Activated CD4-positive, alpha-beta T cell treated with anti-CD3 and anti-CD28 coated beads, Interleukin-2, amount 10 ng/mL, durations not matched to agents 24 days and 14 days (primary cell): ENCODE measurements around the gene RELN. TPM values are rescaled to one million over a fixed set of nuclear protein-coding genes. Genes with fewer than 3 reads are reported as not detected.
"Not testable (repeated sequence)": the region's sequence is repeated elsewhere in the genome, so short reads cannot be mapped to it uniquely, and the experiment has no call there.

Experiments
- DNase-seq: peaks from one replicate; pipeline ENCODE4 v3.0.0; 2022
- H3K27ac Mint-ChIP-seq: one replicate; pipeline ENCODE4 v1.8.0; 2022; ENCODE audit warnings: mild to moderate bottlenecking, mixed read lengths
- H3K27me3 Mint-ChIP-seq: one replicate; pipeline ENCODE4 v1.8.0; 2022; ENCODE audit warnings: mixed read lengths
- H3K36me3 Mint-ChIP-seq: one replicate; pipeline ENCODE4 v1.8.0; 2022; ENCODE audit warnings: low read depth, mild to moderate bottlenecking, mixed read lengths
- H3K4me1 Mint-ChIP-seq: one replicate; pipeline ENCODE4 v1.8.0; 2021; ENCODE audit warnings: mixed read lengths
- H3K4me3 Mint-ChIP-seq: one replicate; pipeline ENCODE4 v1.8.0; 2022; ENCODE audit warnings: mild to moderate bottlenecking, moderate library complexity, mixed read lengths
- H3K9me3 Mint-ChIP-seq: one replicate; pipeline ENCODE4 v1.8.0; 2021; ENCODE audit warnings: mixed read lengths
- intact Hi-C: fragments of 100-400 bp; cut with micrococcal nuclease; formaldehyde crosslinking; loops from one replicate; pipeline ENCODE4 v1.15.1; 2023
- total RNA-seq: library from RNA; stranded (reverse); gene quantifications from 2 replicates; pipeline ENCODE4 v1.2.3, GENCODE V29; 2022

The RELN gene
- total RNA-seq, 1 donor from 2014 or later: not detected

- Mint-ChIP-seq H3K27ac (no peak overlapping the region), H3K4me3 (no peak overlapping the region), H3K9me3 (no peaks in the 10 kb centered on the region), H3K4me1 (no peaks in the 10 kb centered on the region), H3K27me3 (peaks cover 4% of the 10 kb centered on the region), H3K36me3 (no peaks in the 10 kb centered on the region)
- DNase-seq: no peak
- intact Hi-C loops: no loop called here
Observed at GRCh38 chr7:103918631-103919271, 70.7 kb downstream of the RELN start.

DNA sequence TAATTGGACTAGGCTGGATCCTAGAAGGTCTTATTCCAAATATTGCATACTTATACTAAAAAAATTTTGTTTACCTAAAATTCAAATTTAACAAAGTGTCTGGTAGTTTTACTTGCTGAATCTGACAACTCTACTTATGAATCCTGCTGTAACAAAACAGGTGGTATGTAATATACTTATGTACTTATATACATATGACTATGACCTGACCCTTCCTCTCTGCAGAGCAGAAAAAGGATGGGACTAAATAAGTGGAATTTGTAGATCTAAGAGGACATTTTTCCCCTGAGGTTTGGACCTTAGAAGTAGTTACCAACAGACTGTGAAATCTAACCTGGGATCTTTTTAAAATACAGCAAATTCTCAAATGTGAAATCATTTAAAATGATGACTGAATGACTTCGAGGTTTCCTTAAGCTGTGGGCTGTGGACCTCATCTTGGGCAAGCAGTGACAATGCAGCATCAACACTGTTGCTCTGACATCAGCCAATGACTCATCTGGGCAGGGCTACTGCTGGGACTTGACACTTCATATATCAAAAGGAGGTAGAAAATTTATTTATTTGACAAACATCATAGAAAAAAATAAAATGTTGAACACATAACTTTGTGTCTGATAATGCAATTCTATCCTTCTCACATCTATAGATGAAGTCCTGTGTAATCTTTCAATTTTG, 73.6 kb downstream of the RELN start:
- Mint-ChIP-seq H3K27me3 (peaks cover 4% of the 10 kb centered on the region), H3K4me3 (no peak overlapping the region), H3K27ac (no peak overlapping the region), H3K9me3 (no peaks in the 10 kb centered on the region), H3K36me3 (no peaks in the 10 kb centered on the region), H3K4me1 (no peaks in the 10 kb centered on the region)
- DNase-seq: no peak
- intact Hi-C loops: no loop called here

GRCh38 chr7:103914147-103914899, 75.1 kb downstream of the RELN start:
- Mint-ChIP-seq H3K4me3 (no peak overlapping the region), H3K27me3 (peaks cover under 1% of the 10 kb centered on the region), H3K36me3 (no peaks in the 10 kb centered on the region), H3K4me1 (no peaks in the 10 kb centered on the region), H3K27ac (no peak overlapping the region), H3K9me3 (no peaks in the 10 kb centered on the region)
- DNase-seq: no peak
- intact Hi-C loops: no loop called here

DNA sequence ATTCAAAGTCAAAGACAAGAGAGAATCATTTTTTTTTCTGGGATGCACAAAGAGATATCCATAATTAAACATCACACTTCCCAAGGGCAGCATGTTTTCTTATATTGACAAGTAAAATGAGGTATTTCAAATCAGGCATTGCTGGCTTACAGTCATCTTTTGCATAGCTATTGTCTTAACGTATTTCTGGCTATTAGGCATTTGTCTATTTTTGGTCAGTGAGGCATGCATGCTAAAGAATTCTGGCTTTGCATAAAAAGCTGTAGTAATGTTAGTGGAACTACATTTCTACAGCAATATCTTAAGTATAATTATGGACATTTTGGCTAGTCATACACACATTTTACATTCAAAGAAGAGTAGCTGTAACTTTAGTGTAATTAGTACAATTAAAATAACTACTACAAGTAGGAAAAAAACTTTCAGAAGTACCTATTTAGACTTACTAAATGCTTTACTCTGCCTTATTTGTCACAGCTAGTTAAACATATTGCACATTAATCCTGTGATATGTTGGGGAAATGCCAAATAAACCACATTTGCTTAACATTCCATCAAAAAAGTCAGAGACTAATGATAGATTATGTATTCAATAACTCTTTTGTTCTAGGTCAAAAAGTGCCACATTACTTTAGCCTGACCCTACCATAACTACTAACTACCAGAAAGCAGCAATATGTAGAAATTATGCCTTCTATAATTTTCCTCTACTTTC, 76.4 kb downstream of the RELN start:
- H3K36me3 Mint-ChIP-seq: no peaks in the 10 kb centered on the region
- H3K4me1 Mint-ChIP-seq: no peaks in the 10 kb centered on the region
- DNase-seq: no peak
- intact Hi-C loops: no loop called here
- H3K27me3 Mint-ChIP-seq: no peaks in the 10 kb centered on the region
- H3K27ac Mint-ChIP-seq: no peak overlapping the region
- H3K4me3 Mint-ChIP-seq: no peak overlapping the region
- no peaks in the 10 kb centered on the region for H3K9me3 Mint-ChIP-seq

DNA sequence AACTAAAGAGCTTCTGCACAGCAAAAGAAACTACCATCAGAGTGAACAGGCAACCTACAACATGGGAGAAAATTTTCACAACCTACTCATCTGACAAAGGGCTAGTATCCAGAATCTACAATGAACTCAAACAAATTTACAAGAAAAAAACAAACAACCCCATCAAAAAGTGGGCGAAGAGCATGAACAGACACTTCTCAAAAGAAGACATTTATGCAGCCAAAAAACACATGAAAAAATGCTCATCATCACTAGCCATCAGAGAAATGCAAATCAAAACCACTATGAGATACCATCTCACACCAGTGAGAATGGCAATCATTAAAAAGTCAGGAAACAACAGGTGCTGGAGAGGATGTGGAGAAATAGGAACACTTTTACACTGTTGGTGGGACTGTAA, 78.4 kb downstream of the RELN start:
- H3K4me3 Mint-ChIP-seq, intact Hi-C loops, H3K4me1 Mint-ChIP-seq, H3K27me3 Mint-ChIP-seq, DNase-seq, H3K36me3 Mint-ChIP-seq, H3K27ac Mint-ChIP-seq, H3K9me3 Mint-ChIP-seq: not testable (repeated sequence)

- Mint-ChIP-seq H3K27ac (no peak overlapping the region), H3K36me3 (no peaks in the 10 kb centered on the region), H3K27me3 (peaks cover 4% of the 10 kb centered on the region), H3K4me1 (no peaks in the 10 kb centered on the region), H3K9me3 (no peaks in the 10 kb centered on the region), H3K4me3 (no peak overlapping the region)
- intact Hi-C loops: no loop called here
- no peak for DNase-seq
Observed at GRCh38 chr7:103905997-103906396, 83.5 kb downstream of the RELN start.

DNA sequence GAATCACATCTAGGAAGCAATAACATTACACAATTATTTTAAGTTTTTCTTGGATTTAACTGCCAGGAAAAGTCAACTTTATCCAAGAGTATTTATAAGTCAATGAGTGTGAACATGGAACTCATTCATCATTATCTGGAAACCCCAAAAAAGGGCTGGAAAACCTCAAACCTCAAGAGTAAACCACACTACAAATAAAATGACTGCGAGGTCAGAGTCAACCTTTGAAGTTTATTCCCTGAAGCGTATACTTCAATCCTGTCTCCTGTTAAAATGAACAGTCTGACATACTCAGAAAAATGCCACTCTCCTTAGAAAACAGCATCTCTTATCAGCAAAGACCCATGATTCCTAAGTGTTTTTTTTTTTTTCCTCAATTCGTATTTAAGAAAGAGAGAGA, 86.5 kb downstream of the RELN start:
- H3K27me3 Mint-ChIP-seq: peaks cover 4% of the 10 kb centered on the region
- H3K4me1 Mint-ChIP-seq: no peaks in the 10 kb centered on the region
- no peaks in the 10 kb centered on the region for H3K36me3 Mint-ChIP-seq
- DNase-seq: no peak
- H3K9me3 Mint-ChIP-seq: no peaks in the 10 kb centered on the region
- H3K4me3 Mint-ChIP-seq: no peak overlapping the region
- no peak overlapping the region for H3K27ac Mint-ChIP-seq
- intact Hi-C loops: no loop called here

GRCh38 chr7:103896826-103897225, 92.6 kb downstream of the RELN start:
- H3K4me1 Mint-ChIP-seq, H3K4me3 Mint-ChIP-seq, H3K9me3 Mint-ChIP-seq, H3K27me3 Mint-ChIP-seq, DNase-seq, H3K27ac Mint-ChIP-seq, intact Hi-C loops, H3K36me3 Mint-ChIP-seq: not testable (repeated sequence)

DNA sequence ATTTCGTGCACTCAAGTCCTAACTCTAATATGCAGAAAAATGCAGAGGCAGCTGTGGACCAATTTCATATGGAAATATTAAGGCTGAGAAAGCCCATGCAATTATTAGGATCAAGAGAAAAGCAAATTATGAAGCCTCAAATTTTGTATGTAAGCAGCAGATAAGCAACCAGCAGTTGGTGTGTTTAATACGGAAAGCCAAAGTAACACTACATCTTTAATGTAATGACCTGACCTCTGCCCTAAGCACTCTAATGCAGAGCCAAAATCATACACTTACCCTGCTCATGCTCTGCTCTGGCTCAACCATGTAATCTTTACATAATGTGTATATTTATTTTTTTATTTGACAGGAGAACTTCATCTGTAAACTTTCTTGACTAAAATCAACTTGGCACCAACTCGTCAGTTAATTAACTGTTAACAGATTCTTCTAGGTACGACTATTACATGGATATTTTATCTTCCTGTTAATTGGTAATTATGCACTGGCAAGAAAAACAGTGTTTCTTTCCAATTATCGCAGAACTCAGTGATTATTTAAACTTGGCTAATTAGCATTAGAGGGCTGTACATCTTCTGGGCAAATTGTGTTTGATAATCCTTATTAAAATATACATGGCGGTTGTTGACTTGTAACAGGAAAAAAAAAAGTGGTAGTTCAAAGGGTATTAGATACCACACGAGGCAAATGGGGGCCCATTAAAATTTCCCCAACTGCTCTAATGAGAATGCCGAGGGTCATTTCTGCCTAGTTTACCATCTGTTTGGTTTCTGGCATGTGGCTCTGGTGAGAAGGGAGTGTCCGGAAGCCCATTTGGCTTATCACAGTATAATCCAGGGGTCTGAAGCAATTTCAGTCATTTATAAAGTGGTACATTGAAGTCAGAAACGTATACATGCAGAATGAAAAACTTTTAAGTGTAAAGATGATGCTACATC, 94.5 kb downstream of the RELN start:
- DNase-seq: no peak
- no peak overlapping the region for H3K27ac Mint-ChIP-seq
- H3K27me3 Mint-ChIP-seq: no peaks in the 10 kb centered on the region
- intact Hi-C loops: no loop called here
- H3K4me1 Mint-ChIP-seq: no peaks in the 10 kb centered on the region
- H3K36me3 Mint-ChIP-seq: no peaks in the 10 kb centered on the region
- no peaks in the 10 kb centered on the region for H3K9me3 Mint-ChIP-seq
- H3K4me3 Mint-ChIP-seq: no peak overlapping the region

DNA sequence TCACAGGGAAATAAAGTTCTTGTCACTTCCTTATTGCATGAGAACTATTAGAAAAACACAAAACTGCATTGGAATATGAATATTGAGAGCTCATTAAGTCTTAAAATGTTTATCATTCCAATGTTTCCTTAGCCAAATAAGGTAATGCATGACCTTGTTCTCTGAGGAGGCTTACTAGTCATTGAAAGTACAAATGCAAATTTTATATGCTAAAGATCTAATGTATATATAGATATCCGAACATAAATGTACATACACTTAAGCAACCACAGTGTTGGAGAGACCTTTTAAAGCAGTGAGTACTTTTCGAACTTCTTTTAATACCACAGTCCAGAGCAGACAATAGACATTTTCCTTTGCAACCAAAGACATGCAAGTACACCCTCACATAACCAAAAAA, 96.1 kb downstream of the RELN start:
- intact Hi-C loops: no loop called here
- DNase-seq: no peak
- no peak overlapping the region for H3K4me3 Mint-ChIP-seq

GRCh38 chr7:103889451-103889850, 100.0 kb downstream of the RELN start:
- no peaks in the 10 kb centered on the region for H3K36me3 Mint-ChIP-seq
- no peak overlapping the region for H3K27ac Mint-ChIP-seq

More for the DNA sequence above, 96.1 kb downstream of the RELN start:
- Mint-ChIP-seq H3K9me3 (no peaks in the 10 kb centered on the region), H3K27ac (no peak overlapping the region), H3K27me3 (no peaks in the 10 kb centered on the region), H3K4me1 (no peaks in the 10 kb centered on the region), H3K36me3 (no peaks in the 10 kb centered on the region)

DNA sequence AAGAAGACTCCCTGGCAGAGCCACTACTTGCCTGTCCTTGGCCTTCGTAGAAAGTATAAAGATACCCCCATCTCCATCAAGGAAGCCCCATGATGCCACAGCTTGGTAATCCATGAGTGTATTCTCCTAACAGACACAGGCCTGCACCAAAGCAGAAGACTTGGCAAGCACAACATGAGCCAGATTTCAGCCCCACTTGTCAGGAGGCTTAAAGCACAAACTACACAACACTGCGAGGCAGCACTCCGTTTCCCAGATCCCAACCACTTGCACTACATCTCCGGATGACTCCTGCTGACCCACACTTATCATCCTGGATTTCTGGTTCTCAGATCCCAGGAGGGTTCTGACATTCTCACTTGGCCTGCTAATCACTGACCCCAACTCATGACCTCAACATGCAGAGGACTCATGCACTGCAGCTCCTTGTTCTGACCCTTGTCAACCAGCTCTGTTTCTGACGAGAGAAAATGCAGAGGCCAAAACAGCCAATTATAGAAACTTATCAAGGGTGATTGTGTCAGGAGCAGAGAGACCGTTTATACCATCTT, 100.8 kb downstream of the RELN start:
- Mint-ChIP-seq H3K4me3 (no peak overlapping the region), H3K36me3 (no peaks in the 10 kb centered on the region)

More at GRCh38 chr7:103889451-103889850, 100.0 kb downstream of the RELN start:
- Mint-ChIP-seq H3K4me1 (no peaks in the 10 kb centered on the region), H3K4me3 (no peak overlapping the region), H3K9me3 (no peaks in the 10 kb centered on the region), H3K27me3 (no peaks in the 10 kb centered on the region)
- intact Hi-C loops: no loop called here
- DNase-seq: no peak

More for the DNA sequence above, 100.8 kb downstream of the RELN start:
- Mint-ChIP-seq H3K9me3 (no peaks in the 10 kb centered on the region), H3K4me1 (no peaks in the 10 kb centered on the region), H3K27me3 (no peaks in the 10 kb centered on the region), H3K27ac (no peak overlapping the region)
- no peak for DNase-seq
- intact Hi-C loops: no loop called here
